Measurements from ENCODE around the gene METTL26.

The METTL26 gene

DNA sequence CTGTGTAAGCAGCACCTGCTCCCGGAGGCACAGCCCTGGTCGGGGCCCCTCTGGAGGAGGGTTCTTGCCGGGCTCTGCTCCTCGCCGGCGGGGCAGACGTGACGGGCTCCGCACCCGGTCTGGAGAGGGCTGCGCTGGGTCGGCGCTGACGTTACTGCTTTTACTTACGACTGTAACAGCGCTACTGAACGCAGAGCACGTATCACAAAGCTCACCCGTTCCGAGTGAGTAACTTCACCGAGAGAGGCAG, 47.5 kb downstream of the METTL26 start:
- TF ChIP-seq SPI1 (IDR thresholded peaks at IDR 0.05; ENCODE audit: borderline replicate concordance, low read depth) (no peak), GABPA (IDR thresholded peaks at IDR 0.05; ENCODE audit: low read depth) (no peak), POLR2AphosphoS5 (IDR thresholded peaks at IDR 0.05; ENCODE audit: low read depth) (no peak)
- TF ChIP-seq, protein P1, sequence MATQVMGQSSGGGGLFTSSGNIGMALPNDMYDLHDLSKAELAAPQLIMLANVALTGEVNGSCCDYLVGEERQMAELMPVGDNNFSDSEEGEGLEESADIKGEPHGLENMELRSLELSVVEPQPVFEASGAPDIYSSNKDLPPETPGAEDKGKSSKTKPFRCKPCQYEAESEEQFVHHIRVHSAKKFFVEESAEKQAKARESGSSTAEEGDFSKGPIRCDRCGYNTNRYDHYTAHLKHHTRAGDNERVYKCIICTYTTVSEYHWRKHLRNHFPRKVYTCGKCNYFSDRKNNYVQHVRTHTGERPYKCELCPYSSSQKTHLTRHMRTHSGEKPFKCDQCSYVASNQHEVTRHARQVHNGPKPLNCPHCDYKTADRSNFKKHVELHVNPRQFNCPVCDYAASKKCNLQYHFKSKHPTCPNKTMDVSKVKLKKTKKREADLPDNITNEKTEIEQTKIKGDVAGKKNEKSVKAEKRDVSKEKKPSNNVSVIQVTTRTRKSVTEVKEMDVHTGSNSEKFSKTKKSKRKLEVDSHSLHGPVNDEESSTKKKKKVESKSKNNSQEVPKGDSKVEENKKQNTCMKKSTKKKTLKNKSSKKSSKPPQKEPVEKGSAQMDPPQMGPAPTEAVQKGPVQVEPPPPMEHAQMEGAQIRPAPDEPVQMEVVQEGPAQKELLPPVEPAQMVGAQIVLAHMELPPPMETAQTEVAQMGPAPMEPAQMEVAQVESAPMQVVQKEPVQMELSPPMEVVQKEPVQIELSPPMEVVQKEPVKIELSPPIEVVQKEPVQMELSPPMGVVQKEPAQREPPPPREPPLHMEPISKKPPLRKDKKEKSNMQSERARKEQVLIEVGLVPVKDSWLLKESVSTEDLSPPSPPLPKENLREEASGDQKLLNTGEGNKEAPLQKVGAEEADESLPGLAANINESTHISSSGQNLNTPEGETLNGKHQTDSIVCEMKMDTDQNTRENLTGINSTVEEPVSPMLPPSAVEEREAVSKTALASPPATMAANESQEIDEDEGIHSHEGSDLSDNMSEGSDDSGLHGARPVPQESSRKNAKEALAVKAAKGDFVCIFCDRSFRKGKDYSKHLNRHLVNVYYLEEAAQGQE (IDR thresholded peaks at IDR 0.05; ENCODE audit: insufficient replicate concordance, low read depth): no peak
- TF ChIP-seq, protein P2, sequence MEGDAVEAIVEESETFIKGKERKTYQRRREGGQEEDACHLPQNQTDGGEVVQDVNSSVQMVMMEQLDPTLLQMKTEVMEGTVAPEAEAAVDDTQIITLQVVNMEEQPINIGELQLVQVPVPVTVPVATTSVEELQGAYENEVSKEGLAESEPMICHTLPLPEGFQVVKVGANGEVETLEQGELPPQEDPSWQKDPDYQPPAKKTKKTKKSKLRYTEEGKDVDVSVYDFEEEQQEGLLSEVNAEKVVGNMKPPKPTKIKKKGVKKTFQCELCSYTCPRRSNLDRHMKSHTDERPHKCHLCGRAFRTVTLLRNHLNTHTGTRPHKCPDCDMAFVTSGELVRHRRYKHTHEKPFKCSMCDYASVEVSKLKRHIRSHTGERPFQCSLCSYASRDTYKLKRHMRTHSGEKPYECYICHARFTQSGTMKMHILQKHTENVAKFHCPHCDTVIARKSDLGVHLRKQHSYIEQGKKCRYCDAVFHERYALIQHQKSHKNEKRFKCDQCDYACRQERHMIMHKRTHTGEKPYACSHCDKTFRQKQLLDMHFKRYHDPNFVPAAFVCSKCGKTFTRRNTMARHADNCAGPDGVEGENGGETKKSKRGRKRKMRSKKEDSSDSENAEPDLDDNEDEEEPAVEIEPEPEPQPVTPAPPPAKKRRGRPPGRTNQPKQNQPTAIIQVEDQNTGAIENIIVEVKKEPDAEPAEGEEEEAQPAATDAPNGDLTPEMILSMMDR (IDR thresholded peaks at IDR 0.05; ENCODE audit: insufficient read depth, low read length): no peak
- H3K4me3 ChIP-seq (replicated peaks; ENCODE audit: insufficient read depth, low read length): peak overlapping the region; percentile 56
- no peaks in the 10 kb centered on the region for H3K27me3 ChIP-seq (ENCODE audit: insufficient read depth, poor library complexity, severe bottlenecking)
- H3K27ac ChIP-seq (replicated peaks): peak overlapping the region; percentile 98
- peak; percentile 51 to 77 for DNase-seq (ENCODE audit: low read depth in 1 of 2, low spot score in 1 of 2)

DNA sequence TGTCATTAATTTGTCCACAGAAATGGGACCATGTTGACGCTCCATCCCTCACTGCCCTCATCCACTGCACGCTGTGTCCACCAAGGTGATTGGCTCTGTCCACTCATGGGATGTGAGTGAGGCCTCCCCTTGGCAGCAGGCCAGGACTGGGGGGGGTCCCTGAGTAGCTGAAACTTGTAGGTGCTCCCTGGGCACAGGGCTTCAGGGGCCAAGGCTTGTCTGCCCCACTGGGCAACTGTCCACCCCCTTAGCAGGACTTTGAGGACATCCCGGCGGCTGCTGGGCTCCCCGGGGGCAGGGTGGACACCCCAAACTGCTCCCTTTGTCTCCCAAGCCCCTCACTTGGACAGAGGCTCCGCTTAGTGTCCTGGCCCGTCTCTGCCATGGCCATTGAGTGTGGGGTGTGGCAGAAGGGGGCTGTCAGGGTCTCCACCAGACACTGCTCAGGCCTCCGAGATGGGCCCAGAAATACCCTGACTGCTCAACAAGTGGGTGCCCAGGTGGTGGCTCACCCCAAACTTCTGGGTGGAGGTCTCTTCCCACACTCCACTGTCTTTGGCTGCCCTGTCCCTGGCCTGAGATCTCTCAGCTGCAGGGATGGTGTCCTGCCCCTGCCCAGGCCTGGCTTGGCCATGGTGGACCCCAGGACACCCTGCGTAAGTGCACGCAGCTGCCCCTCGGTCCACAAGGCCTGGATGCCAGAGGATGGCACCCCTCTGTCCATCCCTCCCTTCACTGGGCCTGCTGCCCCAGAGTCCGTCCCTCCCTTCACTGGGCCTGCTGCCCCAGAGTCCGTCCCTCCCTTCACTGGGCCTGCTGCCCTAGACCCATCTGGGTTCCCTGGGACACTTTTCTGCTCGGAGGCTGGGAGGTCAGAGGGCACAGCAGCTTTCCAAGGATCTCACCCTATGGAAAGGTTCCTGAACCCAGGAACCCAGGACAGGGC, 49.2 kb downstream of the METTL26 start:
- no peaks in the 10 kb centered on the region for H3K27me3 ChIP-seq (ENCODE audit: insufficient read depth, poor library complexity, severe bottlenecking)
- TF ChIP-seq POLR2AphosphoS5 (IDR thresholded peaks at IDR 0.05; ENCODE audit: low read depth): peak; percentile 35
- TF ChIP-seq SPI1 (IDR thresholded peaks at IDR 0.05; ENCODE audit: borderline replicate concordance, low read depth): no peak
- no peak for DNase-seq (ENCODE audit: low read depth in 1 of 2, low spot score in 1 of 2)
- H3K27ac ChIP-seq (replicated peaks): no peak overlapping the region
- H3K4me3 ChIP-seq (replicated peaks; ENCODE audit: insufficient read depth, low read length): no peak overlapping the region

DNA sequence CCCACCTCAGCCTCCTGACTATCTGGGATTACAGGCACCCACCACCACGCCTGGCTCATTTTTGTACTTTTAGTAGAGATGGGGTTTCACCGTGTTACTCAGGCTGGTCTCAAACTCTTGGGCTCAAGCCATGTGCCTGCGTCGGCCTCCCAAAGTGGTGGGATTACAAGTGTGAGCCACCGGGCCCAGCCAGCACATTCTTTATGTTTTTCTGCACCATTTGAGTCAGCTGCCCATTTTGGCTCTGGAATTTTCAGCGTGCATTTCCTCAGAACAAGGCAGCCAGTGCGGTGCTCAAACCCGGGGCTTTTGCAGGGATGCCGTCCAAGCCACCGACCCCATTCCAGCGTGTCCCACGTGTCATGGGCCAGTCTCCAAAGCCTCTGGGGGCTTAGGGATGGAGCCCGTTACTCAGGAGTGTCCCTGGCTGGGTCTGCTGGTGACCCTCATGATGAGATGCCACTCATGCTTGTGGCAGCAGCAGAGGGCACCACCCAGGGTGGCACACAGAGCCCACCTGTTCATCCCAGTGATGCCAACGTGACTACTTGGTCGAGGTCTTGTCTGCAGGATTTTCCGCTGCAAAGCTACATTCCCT, 50.0 kb downstream of the METTL26 start:
- no peak overlapping the region for H3K27ac ChIP-seq (replicated peaks)
- TF ChIP-seq POLR2AphosphoS5 (IDR thresholded peaks at IDR 0.05; ENCODE audit: low read depth): no peak
- TF ChIP-seq, protein P1 (IDR thresholded peaks at IDR 0.05; ENCODE audit: insufficient replicate concordance, low read depth): no peak
- TF ChIP-seq, protein P2 (IDR thresholded peaks at IDR 0.05; ENCODE audit: insufficient read depth, low read length): no peak
- no peak overlapping the region for H3K4me3 ChIP-seq (replicated peaks; ENCODE audit: insufficient read depth, low read length)
- no peak for DNase-seq (ENCODE audit: low read depth in 1 of 2, low spot score in 1 of 2)
- H3K27me3 ChIP-seq (ENCODE audit: insufficient read depth, poor library complexity, severe bottlenecking): no peaks in the 10 kb centered on the region

DNA sequence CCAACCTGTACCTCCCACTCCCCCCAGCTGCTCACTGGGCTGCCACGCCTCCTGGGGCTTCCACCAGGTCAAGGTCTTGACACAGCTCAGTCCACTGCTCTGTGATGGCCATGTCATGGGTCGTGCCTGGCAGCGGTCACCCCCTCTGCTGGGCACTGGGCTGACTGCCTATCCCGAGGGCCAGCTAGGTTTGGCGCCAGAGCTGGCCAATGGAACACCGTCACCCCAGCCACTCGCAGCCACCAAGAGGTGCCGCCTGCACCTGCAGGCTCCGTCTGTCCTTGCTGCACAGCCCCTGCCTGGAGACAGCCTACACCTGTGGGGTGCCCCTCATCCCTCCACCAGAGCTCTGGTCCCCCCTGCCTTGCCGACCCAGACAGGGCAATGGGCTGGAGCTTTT, 50.8 kb downstream of the METTL26 start:
- no peak overlapping the region for H3K27ac ChIP-seq (replicated peaks)
- peak in 1 of 2 experiments; percentile 20 for DNase-seq (ENCODE audit: low read depth in 1 of 2, low spot score in 1 of 2)
- no peak overlapping the region for H3K4me3 ChIP-seq (replicated peaks; ENCODE audit: insufficient read depth, low read length)
- no peaks in the 10 kb centered on the region for H3K27me3 ChIP-seq (ENCODE audit: insufficient read depth, poor library complexity, severe bottlenecking)
- TF ChIP-seq POLR2AphosphoS5 (IDR thresholded peaks at IDR 0.05; ENCODE audit: low read depth): no peak
- TF ChIP-seq GABPA (IDR thresholded peaks at IDR 0.05; ENCODE audit: low read depth): no peak
- no peak for TF ChIP-seq SPI1 (IDR thresholded peaks at IDR 0.05; ENCODE audit: borderline replicate concordance, low read depth)
- TF ChIP-seq, protein P2 (IDR thresholded peaks at IDR 0.05; ENCODE audit: insufficient read depth, low read length): no peak
- TF ChIP-seq, protein P1 (IDR thresholded peaks at IDR 0.05; ENCODE audit: insufficient replicate concordance, low read depth): no peak
